ENCODE data around the gene GPX1.
A peak's percentile ranks its signal among the peaks of the same experiment; 100 is the strongest.
"Not testable (repeated sequence)": the region's sequence is repeated elsewhere in the genome, so short reads cannot be mapped to it uniquely, and the experiment has no call there.

GPX1 gene

DNA sequence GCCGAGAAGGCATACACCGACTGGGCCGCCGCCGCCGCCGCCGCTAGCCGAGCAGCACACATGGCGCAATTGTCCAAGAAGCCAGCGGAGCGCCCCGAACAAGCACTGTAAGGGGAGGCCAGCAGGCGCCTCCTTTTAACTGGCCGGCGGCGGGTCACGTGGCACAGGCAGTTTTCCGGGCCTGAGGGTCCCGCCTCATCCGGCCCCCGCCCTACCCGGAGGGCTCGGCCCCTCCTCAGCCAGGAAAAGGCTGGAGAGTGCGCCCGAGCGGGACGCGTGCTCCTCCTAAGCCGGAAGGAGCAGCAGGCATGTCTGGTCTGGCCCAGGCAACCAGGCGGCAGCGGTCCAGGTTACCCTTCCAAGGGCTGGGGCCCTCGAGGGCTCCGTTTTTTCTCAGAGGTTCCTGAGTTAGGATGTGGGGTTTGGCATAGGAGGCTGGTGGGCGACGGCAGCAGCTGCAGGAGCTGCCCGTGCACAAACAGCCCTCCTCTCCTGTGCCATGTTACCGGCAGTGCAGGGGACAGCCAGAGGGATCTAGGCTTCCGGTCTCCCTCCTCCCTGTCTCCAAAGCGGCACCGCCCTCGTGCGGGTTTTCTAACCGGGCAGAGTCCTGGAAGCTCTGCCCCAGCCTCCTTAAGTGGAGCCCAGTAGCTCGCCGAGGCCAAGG lies at the start of gene GPX1:
Gene GPX1, minus strand, starts transcription at position 137 of the 667 bp plus-strand sequence. Its CDS starts 75 bp downstream, at position 62.
- DNase-seq (ENCODE audit: low read depth), result peak; percentile 64

DNA sequence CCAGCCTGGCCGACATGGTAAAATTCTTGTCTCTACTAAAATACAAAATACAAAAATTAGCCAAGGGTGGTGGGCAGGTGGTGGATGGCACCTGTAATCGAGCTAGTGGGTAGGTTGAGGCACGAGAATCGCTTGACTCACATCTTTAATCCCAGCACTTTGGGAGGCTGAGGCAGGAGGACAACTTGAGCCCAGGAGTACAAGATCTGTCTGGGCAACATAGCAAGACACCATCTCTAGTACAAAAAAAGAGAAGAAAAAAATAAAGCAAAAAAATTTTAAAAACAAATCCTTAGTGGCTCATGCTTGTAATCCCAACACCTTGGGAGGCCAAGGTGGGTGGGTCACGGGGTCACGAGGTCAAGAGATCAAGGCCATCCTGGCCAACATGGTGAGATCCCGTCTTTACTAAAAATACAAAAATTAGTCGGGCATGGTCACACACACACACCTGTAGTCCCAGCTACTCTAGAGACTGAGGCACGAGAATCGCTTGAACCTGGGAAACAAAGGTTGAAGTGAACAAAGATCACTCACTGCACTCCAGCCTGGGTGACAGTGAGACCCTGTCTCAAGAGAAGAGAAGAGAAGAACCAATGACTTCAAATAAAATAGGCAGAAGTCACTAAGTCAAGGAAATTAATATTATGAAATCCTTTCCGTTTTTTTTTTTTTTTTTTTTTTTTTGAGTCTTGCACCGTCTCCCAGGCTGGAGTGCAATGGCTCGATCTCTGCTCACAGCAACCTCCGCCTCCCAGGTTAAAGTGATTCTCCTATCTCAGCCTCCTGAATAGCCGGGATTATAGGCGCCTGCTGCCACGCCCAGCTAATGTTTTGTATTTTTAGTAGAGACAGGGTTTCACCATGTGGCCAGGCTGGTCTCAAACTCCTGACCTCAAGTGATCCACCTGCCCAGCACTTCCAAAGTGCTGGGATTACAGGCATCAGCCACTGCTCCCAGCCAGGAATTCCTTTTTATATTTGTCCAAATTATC lies 48.7 kb upstream of the GPX1 start:
- no peak for DNase-seq (ENCODE audit: low read depth)

DNA sequence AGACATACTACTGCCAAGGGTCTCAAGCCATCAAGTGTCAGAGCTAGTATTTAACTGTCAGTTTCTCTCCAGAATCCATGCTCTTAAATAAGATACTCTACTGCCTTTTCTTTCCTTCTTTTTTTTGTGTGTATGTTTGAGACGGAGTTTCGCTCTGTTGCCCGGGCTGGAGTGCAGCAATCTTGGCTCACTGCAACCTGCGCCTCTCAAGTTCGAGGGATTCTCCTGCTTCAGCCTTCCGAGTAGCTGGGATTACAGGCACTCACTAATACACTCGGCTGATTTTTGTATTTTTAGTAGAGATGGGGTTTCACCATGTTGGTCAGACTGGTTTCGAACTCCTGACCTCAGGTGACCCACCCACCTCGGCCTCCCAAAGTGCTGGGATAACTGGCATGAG lies 47.4 kb upstream of the GPX1 start:
- not testable (repeated sequence) for DNase-seq (ENCODE audit: low read depth)

DNA sequence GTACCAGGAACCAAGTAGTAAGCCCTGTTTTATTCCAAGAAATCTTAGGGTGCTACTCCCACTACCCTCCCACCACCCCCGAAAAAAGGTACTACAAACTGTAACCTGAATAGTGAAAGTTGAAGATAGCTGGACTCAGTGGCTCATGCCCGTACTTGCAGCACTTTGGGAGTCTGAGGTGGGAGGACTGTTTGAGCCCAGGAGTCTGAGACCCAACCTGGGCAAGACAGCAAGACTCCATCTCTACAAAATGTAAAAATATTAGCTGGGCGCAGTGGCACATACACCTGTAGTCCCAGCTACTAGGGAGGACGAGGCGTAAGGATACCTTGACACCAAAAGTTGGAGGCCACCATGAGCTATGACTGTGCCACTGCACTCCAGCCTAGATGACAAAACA lies 45.7 kb upstream of the GPX1 start:
- no peak for DNase-seq (ENCODE audit: low read depth)

DNA sequence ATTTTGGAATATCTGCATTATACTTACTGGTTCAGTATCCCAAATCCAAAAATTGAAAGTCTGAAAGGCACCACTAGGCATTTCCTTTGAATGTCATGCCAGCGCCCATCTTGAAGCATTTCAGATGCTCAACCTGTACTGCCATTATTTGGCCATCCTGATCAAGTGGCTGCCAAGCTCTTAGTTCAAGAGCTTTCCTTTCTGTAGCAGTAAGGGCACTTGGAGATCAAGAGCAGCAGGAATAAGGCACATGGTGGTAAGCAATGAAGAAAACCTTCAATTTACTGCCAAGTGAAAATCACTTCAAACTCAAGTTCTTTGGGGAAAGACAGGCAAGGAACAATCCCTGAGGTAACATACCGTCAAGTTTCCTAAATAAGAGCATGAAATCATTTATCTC lies 43.6 kb upstream of the GPX1 start:
- DNase-seq (ENCODE audit: low read depth), result no peak

DNA sequence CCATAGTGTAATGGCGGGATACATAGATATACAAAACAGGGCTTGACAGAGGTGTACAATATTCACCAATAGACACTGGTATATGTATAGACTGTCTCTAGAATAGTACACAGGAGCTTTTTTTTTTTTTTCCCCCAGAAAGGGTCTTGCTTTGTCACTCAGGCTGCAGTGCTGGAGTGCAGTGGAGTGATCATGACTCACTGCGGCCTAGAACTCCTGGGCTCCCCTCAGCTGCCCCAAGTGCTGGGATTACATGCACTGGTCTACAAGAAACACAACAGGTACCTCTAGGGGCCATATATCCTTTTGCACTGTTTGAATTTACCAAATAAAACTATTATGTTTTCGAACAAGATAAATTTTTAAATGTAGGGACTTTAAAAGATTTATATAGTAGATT lies 41.3 kb upstream of the GPX1 start:
- DNase-seq (ENCODE audit: low read depth), result no peak

DNA sequence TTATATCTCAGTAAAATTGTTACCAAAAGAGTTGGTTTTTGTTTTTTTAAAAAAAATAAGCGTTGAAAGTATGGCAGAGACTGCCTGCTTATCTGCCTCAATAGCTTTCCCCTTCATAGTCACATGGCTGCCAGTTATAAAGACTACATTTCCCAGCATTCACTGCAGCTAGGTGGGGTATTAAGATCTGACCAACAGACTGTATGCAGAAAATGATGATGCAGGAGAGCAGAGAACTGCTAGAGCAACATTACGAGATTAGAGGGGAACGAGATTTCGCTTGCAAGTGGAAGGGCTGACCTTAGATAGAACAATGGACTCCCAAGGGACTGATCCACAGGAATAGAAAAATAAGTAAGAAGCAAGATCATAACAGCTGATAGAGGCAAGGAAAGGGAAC lies 39.3 kb upstream of the GPX1 start:
- no peak for DNase-seq (ENCODE audit: low read depth)

DNA sequence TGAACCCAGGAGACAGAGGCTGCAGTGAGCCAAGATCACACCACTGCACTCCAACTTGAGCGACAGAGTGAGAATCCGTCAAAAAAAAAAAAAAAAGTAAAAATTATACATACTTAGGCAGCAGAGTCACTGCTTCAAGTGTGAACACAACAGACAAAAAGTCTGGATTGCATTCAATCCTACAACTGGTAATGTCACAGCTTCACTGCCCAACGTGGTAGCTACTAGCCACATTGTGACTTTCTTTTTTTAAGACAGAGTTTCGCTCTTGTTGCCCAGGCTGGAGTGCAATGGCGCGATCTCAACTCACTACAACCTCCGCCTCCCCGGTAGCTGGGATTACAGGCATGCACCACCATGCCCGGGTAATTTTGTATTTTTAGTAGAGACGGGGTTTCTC lies 33.2 kb upstream of the GPX1 start:
- not testable (repeated sequence) for DNase-seq (ENCODE audit: low read depth)

DNA sequence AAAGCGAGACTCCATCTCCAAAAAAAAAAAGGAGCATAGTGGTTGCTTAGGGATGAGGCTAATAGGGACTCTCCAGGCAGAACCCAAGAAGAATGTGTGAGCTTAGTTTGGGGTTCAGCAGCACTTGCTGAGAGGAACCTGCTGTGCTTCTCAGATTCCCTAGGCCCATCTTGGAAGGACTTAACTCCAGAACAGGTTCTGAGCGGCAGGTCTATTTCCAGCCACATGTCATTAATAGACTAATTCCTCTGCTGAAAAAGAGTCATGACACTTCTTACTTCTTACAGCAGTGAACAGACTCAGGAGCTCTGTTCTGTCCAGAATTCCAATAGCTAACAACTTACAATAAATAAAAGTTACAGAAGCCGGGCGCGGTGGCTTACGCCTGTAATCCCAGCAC lies 31.1 kb upstream of the GPX1 start:
- no peak for DNase-seq (ENCODE audit: low read depth)

DNA sequence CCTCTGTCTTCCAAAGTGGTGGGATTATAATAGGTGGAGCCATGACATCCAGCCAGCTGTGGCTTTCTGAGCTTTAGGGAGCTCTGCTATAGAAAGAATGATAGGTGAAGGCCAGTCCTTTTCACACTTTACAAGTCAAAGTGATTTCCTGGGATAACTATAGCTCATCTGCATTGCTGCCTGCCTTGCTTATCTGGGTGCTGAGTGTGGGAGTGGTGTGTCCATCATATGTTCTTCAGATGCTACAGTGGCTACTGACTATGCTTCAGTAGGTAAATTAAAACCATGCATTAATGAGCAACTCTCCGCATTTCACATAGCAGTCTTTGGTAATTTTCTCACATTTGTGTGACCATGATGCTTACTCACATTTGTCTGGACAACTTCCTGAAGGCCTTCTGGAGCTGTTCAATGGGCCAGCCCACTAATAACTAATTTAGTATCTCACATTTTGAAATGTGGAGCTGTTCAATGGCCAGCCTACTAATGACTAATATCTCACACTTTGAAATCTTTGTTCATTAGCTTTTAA lies 30.2 kb upstream of the GPX1 start:
- DNase-seq (ENCODE audit: low read depth), result no peak

DNA sequence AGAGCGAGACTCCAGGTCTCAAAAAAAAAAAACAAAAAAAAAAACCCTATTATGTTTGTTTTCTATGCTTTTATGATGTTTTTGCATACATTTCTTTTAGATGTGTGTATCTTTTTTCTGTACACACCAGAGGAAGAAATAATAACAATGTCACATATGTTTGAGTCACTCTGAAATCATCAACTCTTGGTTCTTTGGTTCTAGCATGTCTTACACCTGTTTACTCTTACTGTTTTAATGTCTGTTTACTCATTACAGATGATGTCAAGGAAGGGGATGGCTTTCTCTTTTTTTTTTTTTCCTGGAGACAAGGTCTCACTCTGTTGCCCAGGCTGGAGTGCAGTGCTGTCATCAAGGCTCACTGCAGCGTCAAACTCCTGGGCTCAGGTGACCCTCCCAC lies 29.6 kb upstream of the GPX1 start:
- no peak for DNase-seq (ENCODE audit: low read depth)

DNA sequence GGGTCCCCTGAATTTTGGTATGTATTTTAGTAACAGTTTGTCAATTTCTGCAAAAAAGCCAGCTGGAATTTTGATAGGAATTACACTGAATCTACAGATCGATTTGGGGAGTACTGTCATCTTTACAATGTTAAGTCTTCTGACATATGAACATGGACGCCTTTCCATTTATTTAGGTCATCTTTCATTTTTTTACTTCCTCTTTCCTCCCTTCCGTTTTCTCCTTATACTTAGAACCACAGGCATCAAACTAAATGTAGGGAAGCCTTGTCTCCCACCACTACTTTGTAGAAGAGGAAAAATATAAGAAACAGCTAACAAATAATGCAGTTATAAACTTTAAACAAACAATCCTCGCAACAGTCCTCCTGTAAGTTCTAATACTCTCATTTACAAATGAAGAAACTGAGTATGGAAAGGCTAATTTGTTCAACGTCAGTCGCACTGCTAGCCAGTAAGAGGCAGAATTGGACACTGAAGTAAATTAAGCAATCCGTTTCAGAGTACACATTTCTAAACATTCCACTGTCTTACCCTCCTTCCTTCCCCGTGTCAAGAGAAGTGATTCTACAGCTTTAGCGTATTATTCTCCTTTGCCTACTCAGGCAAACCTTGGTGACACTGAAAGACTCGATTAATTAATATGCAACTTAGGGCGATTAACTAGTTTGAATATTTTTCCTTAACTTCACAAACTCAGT lies 28.1 kb upstream of the GPX1 start:
- no peak for DNase-seq (ENCODE audit: low read depth)

DNA sequence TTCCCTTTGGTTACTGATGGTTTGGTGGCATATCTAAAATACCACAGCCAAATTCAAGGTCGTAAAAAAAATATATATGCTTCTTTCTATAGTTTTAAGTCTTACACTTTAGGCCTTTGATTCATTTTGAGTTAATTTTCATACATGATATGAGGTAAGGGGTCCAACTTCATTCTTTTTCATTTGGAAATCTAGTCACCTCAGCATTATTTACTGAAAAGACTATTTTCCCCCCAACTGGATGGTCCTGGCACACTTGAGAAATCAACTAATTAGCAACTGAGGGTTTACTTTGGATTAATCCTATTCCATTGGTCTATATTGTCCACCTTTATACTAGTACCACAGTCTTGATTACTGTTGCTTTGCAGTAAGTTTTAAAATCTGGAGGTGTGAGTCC lies 27.5 kb upstream of the GPX1 start:
- no peak for DNase-seq (ENCODE audit: low read depth)

DNA sequence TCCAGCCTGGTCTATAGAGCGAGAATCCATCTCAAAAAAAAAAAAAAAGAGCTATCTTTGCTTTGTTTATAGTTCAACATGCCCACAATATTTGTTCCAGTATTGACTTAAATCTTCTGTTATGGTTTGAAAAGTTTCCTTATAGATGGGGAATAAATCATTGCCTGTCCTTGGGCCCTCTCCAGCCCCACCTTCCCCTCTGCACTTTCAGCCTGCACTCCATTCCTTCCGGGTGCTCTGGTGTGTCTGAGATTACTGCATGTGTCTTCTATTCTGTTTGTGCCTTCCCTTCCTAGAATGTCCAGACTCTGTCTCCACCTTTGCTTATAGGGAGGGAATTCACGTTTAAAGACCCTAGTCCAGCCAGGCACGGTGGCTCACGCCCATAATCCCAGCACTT lies 25.2 kb upstream of the GPX1 start:
- DNase-seq (ENCODE audit: low read depth), result no peak

DNA sequence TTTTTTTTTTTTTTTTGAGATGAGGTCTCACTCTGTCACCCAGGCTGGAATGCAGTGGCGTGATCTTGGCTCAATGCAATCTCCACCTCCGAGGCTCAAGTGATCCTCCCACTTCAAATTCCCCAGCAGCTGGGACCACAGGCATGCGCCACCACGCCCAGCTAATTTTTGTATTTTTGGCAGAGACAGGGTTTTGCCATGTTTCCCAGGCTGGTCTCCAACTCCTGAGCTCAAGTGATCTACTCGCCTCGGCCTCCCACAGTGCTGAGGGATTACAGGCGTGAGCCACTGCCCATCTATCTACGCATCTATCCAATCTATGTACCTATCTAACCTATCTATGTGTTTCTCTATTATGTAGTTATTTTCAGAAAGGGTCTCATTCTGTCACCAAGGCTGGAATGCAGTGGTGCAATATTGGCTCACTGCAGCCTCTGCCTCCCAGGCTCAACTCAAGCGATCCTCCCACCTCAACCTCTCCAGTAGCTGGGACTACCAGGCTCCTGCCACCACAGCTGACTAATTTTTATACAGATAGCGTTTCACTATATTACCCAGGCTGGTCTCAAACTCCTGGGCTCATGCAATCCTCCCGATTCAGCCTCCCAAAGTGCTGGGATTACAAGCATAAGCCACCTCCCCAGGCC lies 20.2 kb upstream of the GPX1 start:
- no peak for DNase-seq (ENCODE audit: low read depth)

DNA sequence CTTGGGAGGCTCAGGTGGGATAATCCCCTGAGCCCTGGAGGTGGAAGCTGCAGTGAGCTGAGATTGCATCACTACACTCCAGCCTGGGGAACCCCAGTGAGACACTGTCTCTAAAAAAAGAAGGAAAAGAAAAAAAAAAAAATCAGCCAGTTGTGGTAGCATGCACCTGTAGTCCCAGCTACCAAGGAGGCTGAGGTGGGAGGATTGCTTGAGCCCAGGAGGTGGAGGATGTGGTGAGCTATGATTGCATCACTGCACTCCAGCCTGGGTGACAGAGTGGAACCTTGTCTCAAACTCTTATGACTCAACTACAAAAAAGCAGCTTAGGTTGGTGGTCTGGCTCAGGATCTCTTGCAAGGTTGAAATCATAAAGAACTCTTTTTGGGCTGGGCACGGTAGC lies 19.3 kb upstream of the GPX1 start:
- peak; percentile 6 for DNase-seq (ENCODE audit: low read depth)

DNA sequence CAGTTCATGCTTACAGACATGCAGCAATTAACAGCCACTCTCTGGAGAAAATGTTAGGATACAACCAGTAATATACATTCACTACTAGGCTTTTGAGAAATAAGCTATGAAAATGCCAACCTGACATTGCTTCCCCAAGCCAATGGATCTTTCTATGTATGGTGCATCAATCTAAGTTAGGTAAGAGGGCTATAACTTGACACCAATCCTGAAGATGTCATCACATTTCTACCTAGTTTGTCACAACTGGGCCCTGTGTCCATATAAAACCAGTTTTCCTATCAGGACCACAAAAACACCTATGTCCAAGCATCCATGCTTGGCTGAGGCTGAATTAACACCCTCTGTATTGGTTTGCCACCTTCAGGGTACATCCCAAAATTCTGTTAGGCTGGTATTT lies 13.8 kb upstream of the GPX1 start:
- DNase-seq (ENCODE audit: low read depth), result no peak

DNA sequence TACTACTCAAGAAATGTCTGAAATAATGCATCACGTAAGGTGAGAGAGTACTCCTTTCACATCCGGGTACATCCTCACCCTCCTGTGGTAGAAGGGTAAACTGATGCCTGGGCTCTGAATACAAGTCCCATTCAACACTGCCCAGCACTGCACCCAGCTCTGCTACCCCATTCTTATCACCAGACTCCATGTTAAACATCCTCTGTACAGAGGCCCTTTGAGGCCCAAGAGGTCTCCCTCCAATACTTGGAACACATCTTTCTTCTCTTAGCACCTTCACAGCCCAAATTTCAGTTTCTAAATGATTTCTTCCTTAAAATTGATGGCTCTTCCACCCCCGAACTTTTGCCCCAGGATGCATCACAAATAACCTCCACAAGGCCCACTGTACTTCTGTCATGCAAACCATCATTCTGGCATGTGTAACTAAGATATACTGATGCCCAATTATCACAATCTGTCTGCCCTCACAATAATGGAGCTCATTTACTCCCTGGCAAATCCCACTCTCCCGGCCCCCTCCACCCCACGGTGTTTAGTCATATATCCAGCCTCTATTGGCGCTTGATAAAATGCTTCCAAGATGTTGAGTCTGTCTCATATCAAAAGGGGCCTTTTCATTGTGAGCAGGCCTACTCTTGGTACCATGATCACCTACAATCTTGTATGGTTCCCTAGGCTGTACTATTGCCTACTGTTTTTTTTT lies 12.6 kb upstream of the GPX1 start:
- no peak for DNase-seq (ENCODE audit: low read depth)

DNA sequence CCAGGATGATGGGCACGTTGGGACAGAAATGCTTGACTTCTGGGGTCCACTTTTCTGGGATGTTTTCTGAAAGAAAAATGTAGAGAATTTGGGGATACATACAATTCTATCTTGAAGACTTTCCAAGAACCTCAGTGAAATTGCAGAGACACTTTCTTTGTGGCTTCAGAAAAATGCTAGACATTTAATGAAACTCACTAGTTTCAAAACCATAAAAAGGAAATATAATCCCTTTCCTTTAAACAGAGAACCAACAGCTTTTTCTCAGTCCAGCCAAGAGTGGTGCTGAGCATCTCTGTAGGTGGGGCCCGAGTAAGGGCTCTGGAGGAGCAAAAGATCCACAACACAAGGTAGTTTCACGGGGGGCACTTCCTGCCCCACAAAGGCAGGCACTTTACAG lies 4.4 kb upstream of the GPX1 start:
- no peak for DNase-seq (ENCODE audit: low read depth)

DNA sequence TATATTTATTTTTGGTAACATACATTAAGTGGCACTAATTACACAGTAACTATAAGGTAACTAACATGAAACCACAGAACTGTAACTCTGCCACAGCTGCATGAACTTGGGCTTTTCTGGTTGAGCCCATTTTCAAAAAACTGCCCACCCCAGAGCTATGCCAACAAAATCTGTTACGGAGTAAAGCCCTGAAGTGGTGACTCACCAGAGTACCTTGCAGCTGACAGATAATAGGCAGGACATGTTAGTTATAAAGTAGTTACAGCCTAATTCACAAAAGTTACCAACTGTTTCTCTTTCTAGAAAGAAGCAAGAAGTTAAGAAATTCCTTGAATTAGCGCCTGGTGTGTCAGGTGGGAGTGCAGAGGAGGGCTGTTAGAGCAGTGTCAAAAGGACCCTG lies 1.5 kb upstream of the GPX1 start:
- no peak for DNase-seq (ENCODE audit: low read depth)

DNA sequence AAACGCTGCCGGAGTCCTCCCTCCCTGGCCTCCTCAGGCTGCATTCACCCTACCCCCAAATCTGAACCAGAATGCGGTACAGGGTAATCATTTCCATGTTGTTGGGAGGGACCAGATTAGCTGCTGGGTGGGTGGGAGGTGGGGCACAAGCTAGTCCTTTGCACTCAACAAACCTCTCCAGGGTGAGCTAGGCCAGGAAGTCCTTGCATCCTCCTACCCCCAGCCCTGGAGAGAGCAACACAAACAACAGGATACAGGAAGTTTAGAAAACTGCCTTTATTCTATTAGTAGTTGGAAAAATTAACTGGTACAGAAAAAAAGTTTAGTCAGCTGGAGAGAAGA lies 702 bp upstream of the GPX1 start:
- DNase-seq (ENCODE audit: low read depth), result no peak

Measured in activated T-helper 1 cell treated with Interleukin-2 at 50 U/mL for 16 hours (primary cell).